ENCODE measurements around the gene POLR1G.

Gene POLR1G

DNA sequence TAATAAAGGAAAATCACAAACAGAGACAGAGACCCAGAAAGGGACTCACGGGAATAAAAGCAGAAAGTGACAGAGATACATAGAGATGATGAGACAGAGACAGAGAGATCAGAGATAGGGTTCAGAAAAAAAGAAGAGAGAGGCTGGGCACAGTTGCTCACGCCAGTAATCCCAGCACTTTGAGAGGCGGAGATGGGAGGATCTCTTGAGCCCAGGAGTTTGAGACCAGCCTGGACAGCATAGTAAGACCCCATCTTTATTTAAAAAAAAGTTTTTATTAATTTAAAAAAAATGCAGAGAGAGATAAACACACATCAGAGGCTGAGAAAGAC is 41.9 kb downstream of the POLR1G start:
- ATAC-seq = no peak

DNA sequence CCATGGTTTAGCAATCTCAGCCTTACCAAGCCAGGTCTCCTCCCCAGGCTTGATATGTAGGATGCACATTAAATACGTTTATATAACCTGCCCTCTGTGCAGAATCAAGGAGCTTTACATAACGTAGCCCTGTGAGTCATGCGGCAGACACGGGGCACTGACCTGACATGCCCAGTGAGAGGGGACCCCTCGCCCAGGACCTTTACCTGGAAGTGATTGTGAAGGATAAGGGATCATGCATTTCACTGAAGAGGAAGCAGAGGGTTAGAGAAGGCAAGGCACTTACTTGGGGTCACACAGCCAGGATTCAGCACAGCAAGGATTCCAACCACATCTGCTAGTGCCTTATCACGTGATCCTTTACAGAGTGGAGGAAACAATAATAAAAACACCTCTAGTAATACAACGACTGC is 42.4 kb downstream of the POLR1G start:
- no peak for ATAC-seq

DNA sequence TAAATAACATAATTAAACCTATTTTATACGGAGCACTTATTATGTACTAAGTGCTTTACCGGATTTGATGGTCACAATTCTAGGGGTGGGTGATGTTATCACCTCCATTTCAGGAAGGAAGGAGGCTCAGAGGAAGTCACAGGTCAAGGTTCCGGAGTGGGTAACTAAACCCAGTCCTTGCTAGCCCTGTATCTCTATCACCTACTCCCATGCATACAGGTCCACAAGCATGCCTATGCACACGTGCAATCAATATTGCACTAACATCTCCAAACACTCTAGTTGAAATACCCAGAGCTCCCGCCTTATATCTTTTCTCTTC is 43.5 kb downstream of the POLR1G start:
- ATAC-seq = peak in 1 of 2 donors; percentile 14

DNA sequence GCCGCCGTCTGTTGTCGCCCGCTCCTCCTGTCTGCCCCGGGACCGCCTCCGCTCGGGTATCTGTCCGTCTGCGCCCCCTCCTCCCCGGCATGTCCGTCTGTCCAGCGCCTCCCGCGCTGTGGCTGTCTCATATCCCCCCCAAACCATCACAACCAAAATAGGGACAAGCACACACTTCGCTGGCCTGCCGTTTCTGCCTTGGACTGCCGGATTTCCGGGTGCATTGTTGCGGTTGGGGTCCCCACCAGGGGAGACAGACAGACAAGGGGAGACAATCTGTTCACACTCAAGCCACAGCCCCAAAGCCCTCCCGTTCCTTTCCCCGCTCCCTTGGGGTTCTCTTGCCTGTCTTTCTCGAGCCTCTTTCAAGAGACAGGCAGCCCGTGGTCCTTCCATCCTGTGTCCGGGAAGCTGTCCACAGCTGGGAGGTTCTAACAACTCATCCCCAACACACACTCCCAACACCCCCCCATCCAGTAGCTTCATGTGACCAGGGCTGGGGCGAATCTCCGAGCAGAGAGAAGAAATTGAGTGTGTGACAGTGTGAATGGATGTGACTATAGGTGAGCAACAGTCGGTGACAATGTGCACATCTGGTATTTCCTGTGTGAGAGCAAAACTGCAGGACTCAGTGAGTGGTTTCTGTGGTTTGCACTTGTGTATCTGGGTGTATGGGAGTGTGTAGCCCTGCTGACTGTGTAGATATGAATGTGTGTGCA is 44.8 kb downstream of the POLR1G start:
- peak; percentile 46 to 52 for ATAC-seq

DNA sequence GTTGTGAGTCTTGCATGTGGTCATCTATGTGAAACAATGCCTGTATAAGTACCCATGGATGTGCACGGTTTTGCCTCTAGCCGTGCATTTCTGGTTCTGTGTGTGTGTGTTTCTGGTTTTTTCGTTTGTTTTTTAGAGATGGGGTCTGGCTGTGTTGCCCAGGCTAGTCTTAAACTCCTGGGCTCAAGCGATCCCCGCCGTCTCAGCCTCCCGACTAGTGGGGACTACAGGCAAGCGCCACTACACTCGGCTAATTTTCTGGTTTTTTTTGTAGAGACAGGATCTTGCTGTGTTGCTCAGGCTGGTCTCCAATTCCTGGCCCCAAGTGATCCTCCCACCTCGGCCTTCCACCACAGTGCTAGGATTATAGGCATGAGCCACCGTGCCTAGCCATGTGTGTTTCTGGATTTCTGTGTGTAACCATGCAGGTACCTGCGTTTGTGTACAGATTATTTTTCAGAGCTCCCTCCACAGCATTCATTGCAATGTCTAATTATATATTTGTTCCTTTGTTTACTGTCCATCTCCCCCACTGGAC is 45.5 kb downstream of the POLR1G start:
- ATAC-seq = no peak

DNA sequence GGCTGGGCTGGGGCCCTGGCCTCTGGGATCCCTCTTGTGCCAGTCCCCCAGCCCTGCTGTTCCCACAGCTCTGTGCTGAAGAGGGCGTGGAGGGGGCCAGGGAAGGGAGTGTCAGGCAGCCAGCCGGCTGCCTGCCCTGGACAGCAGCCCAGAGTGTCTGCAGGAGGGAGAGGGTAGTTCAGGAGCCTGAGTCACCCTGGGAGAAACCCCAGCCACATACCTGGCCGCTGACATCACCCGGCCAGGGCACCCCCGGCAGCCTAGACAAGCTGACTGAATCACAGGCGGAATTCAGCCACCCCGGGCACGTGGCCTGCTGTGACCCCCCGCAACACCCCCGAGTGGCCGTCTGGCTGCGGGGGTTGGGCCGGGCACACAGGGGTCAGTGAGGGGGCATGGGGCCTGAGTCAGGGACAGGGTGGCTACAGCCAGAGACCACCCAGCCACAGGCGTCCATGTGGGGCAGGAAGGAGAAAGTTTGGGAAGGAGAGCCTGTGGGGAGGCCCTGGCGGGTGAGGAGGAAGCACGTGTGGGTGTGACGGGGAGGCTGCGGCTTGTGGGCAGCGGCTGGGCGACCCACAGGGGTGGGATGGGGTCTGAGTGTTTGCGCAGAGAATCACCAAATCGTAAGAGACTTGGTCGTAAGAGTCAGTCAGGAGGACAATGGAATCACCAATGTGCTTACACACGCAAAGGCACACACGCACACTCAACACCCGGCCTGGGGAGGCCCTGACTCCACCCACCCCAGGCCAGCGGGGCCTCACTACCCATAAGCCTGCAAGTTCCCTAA is 49.5 kb downstream of the POLR1G start:
- peak; percentile 70 to 72 for ATAC-seq

DNA sequence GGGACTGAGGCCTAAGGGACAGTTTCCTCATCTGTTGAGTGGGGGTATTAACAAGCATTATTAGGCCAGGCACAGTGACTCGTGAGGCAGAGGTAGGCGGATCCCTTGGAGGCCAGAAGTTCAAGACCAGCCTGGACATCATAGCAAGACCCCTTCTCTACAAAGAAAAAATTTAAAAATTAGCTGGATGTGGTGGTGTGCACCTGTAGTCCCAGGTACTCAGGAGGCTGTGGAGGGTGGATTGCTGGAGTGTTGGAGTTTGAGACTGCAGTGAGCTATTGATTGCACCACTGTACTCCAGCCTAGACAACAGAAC is 50.0 kb downstream of the POLR1G start:
- ATAC-seq = no peak

DNA sequence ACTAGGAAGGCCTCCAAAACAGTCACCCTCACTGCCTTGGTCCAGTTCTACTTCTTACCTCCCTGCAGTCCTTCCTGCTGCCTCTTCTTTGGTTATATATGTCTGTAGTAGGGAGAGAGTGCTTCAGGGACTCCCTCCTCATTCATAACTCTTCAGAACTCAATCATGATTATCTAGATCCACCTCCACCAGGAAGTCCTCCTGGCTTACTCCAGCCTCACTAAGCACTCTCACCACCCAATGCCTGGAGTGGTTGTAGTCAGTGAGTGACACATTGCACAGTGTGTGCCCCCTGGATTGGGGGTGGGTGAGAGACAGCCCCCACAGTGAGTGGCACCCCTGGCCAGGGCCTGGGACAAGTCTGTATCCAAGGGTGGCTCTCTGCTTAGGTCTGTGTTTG is 51.3 kb downstream of the POLR1G start:
- no peak for ATAC-seq

Data from activated CD4-positive, CD25-positive, alpha-beta regulatory T cell treated with anti-CD3 and anti-CD28 coated beads, Interleukin-2, amount 50 U/mL, for 24 hours (primary cell).